Cardiac fibroblast (primary cell): ENCODE measurements around the gene EFCAB3.
"Not testable (repeated sequence)": the region's sequence is repeated elsewhere in the genome, so short reads cannot be mapped to it uniquely, and the experiment has no call there.

Experiments used
- DNase-seq, 2 donors: peaks; one replicate each; pipeline versions ENCODE4 v3.0.0 to v3.0.0-alpha.2; 2010; ENCODE audit warnings: low read depth in 2 of 2
- H3K4me3 ChIP-seq, 2 donors: replicated peaks in 1 of 2; 1 replicate in 1 of 2; 2 replicates in 1 of 2; pipeline ENCODE4 v1.5.1; 2011; ENCODE audit warnings: low read depth in 2 of 2, low read length in 2 of 2, mild to moderate bottlenecking in 2 of 2, moderate library complexity in 1 of 2
- CTCF ChIP-seq: IDR thresholded peaks from one replicate; pipeline ENCODE4 v1.5.1; 2011; ENCODE audit warnings: low read depth, mild to moderate bottlenecking, low read length, inconsistent platforms

The EFCAB3 gene

DNA sequence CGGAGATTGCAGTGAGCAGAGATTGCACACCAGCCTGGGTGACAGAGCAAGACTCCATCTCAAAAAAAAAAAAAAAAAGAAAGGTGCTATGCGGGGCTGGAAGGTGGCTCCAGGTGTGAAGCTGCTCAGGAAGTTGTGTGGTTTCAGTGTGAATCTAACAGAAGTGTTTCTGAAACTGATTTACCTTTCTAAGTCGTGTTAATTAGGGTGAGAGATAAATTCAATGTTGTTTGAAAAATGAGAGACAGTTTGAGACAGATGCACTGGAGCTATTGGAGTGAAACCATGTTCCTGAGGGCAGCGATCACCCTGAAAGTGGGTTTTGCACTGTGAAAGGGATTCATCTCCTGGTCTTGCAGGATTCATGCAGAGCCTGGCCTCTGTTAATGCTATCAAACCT is 73.3 kb downstream of the EFCAB3 start:
- H3K4me3 ChIP-seq, DNase-seq: not testable (repeated sequence)

GRCh38 chr17:62454111-62454510 is 73.8 kb downstream of the EFCAB3 start:
- H3K4me3 ChIP-seq, DNase-seq: not testable (repeated sequence)

GRCh38 chr17:62456016-62456415 is 75.7 kb downstream of the EFCAB3 start:
- H3K4me3 ChIP-seq: no peak overlapping the region
- no peak for TF ChIP-seq CTCF
- no peak for DNase-seq

DNA sequence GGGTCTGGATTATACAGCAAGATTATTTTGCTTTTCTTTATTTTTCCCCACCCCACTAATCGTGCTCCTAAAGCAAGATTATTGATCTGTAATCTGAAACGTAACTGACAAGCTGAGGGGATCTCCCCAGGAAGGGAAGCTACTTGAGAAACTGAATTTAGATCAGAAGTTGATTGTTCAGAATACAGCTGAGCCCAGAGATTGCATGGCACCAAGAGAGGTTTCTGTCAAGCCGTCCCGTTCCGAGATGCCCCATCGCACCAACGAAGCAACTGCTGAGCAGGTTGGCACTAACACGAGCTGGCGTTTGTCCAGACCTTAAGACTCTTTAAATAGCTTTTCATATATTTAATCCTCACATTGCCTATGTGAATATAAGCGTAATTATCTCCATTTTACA is 78.1 kb downstream of the EFCAB3 start:
- DNase-seq, H3K4me3 ChIP-seq: not testable (repeated sequence)

DNA sequence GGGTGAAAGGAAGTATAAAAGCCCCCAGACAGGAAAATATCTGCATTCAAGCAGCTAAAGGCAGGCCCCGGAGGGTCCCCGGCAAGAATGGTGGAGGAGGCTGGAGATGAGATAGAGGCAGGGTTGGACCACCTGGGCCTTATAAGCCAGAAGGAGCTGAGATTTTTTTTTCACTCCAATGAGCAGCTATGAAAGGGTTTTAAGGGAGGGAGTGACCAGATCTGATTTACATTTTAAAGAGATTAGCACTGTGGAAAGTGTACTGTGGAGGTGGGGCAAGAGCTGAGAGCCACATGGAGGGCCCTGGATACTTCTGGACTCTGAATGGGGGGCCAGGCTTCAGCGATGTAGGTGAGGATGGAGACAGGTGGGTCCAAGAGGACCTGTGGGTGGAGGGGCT is 84.1 kb downstream of the EFCAB3 start:
- not testable (repeated sequence) for H3K4me3 ChIP-seq, DNase-seq

GRCh38 chr17:62465271-62465670 is 84.9 kb downstream of the EFCAB3 start:
- not testable (repeated sequence) for DNase-seq, H3K4me3 ChIP-seq
